ENCODE data around the gene OPCML. TPM values are rescaled to one million over a fixed set of nuclear protein-coding genes. Genes with fewer than 3 reads are reported as not detected.

Gene OPCML
- total RNA-seq, 1 donor from 2014 or later, result 0.12 TPM

- Histone ChIP-seq H3K4me1 (no peaks in the 10 kb centered on the region), H3K9me3 (no peaks in the 10 kb centered on the region), H3K4me3 (no peak overlapping the region), H3K36me3 (no peaks in the 10 kb centered on the region), H3K27me3 (ENCODE audit: low read depth) (no peaks in the 10 kb centered on the region), H3K27ac (no peak overlapping the region)
- DNase-seq, result no peak
- no peak for ATAC-seq
- intact Hi-C loops (cut with DNase I), result no loop called here
- TF ChIP-seq CTCF (IDR thresholded peaks at IDR 0.05), result no peak
These were observed 639.4 kb downstream of the OPCML start for GRCh38 chr11:132892876-132893275.

GRCh38 chr11:132888226-132888625 is 644.1 kb downstream of the OPCML start:
- no peaks in the 10 kb centered on the region for H3K27me3 ChIP-seq (ENCODE audit: low read depth)
- H3K9me3 ChIP-seq, result no peaks in the 10 kb centered on the region
- H3K4me1 ChIP-seq, result no peaks in the 10 kb centered on the region
- no peaks in the 10 kb centered on the region for H3K36me3 ChIP-seq
- ATAC-seq (no peak), DNase-seq (no peak)
- H3K27ac ChIP-seq, result no peak overlapping the region
- no peak overlapping the region for H3K4me3 ChIP-seq
- TF ChIP-seq CTCF (IDR thresholded peaks at IDR 0.05), result no peak
- intact Hi-C loops (cut with DNase I), result no loop called here

- Histone ChIP-seq H3K36me3 (no peaks in the 10 kb centered on the region), H3K4me3 (no peak overlapping the region), H3K27ac (no peak overlapping the region), H3K27me3 (ENCODE audit: low read depth) (no peaks in the 10 kb centered on the region), H3K9me3 (no peaks in the 10 kb centered on the region), H3K4me1 (no peaks in the 10 kb centered on the region)
- ATAC-seq (no peak), DNase-seq (no peak)
- intact Hi-C loops (cut with DNase I), result no loop called here
- no peak for TF ChIP-seq CTCF (IDR thresholded peaks at IDR 0.05)
These were observed 646.0 kb downstream of the OPCML start for GRCh38 chr11:132886335-132886734.

GRCh38 chr11:132883241-132883640 is 649.1 kb downstream of the OPCML start:
- TF ChIP-seq CTCF (IDR thresholded peaks at IDR 0.05), result no peak
- Histone ChIP-seq H3K4me1 (no peaks in the 10 kb centered on the region), H3K27me3 (ENCODE audit: low read depth) (no peaks in the 10 kb centered on the region), H3K4me3 (no peak overlapping the region), H3K9me3 (no peaks in the 10 kb centered on the region), H3K27ac (no peak overlapping the region), H3K36me3 (no peaks in the 10 kb centered on the region)
- DNase-seq (no peak), ATAC-seq (no peak)
- intact Hi-C loops (cut with DNase I), result no loop called here

GRCh38 chr11:132881622-132882021 is 650.7 kb downstream of the OPCML start:
- no peak for ATAC-seq
- H3K4me1 ChIP-seq, result no peaks in the 10 kb centered on the region
- TF ChIP-seq CTCF (IDR thresholded peaks at IDR 0.05), result no peak
- no peaks in the 10 kb centered on the region for H3K36me3 ChIP-seq
- intact Hi-C loops (cut with DNase I), result no loop called here
- H3K9me3 ChIP-seq, result no peaks in the 10 kb centered on the region
- H3K27ac ChIP-seq, result no peak overlapping the region
- no peaks in the 10 kb centered on the region for H3K27me3 ChIP-seq (ENCODE audit: low read depth)
- no peak for DNase-seq
- H3K4me3 ChIP-seq, result no peak overlapping the region

- Histone ChIP-seq H3K27me3 (ENCODE audit: low read depth) (no peaks in the 10 kb centered on the region), H3K4me3 (no peak overlapping the region), H3K36me3 (no peaks in the 10 kb centered on the region), H3K4me1 (no peaks in the 10 kb centered on the region), H3K27ac (no peak overlapping the region), H3K9me3 (no peaks in the 10 kb centered on the region)
- no peak for ATAC-seq
- intact Hi-C loops (cut with DNase I), result no loop called here
- no peak for TF ChIP-seq CTCF (IDR thresholded peaks at IDR 0.05)
- no peak for DNase-seq
These were observed 654.2 kb downstream of the OPCML start for GRCh38 chr11:132878111-132878510.

All from lower lobe of right lung (tissue), 2 donors.